Activated CD4-positive, alpha-beta T cell treated with anti-CD3 and anti-CD28 coated beads, Interleukin-2, amount 50 U/mL, for 24 hours (primary cell): ENCODE results near the gene MLH3.

Source experiments
- DNase-seq, 2 donors: peaks; one replicate each; pipeline ENCODE4 v3.0.0-alpha.2; 2020; ENCODE audit warnings: low read depth in 1 of 2, low spot score in 1 of 2

Gene MLH3

DNA sequence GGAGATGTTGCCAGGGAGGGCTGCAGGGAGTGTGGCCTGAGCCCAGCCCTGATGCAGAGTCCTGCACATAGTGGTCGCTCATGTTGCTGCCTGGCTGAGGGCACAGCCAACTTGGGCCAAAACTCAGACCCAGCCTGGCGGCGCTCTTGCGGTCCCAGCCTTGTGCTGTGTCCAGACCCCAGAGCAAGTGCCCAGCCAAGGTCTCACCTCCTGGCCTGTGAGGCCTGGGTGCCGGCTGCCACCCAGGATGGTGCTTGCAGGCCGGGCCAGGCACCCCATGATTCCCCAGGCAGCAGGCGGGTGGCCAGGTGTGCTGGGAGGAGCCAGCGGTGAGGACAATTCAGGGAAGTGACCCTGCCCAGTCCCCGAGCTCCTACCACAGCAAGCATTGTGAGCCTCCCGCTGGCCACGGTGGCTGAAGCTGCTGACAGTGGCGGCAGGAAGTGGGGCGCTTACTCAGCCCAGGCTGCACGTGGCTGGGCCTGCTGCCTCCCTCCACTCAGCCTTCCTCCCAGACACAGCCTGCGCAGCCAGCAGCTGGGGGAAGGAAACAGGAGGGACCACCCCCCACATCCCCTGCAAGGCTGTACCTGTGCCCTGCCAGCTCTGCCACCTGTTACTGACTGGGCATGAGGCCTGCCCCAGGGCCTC lies 78.1 kb downstream of the MLH3 start:
- no peak for DNase-seq

GRCh38 chr14:74968811-74969210 lies 82.5 kb downstream of the MLH3 start:
- DNase-seq: no peak

GRCh38 chr14:74965486-74966153 lies 85.6 kb downstream of the MLH3 start:
- no peak for DNase-seq

DNA sequence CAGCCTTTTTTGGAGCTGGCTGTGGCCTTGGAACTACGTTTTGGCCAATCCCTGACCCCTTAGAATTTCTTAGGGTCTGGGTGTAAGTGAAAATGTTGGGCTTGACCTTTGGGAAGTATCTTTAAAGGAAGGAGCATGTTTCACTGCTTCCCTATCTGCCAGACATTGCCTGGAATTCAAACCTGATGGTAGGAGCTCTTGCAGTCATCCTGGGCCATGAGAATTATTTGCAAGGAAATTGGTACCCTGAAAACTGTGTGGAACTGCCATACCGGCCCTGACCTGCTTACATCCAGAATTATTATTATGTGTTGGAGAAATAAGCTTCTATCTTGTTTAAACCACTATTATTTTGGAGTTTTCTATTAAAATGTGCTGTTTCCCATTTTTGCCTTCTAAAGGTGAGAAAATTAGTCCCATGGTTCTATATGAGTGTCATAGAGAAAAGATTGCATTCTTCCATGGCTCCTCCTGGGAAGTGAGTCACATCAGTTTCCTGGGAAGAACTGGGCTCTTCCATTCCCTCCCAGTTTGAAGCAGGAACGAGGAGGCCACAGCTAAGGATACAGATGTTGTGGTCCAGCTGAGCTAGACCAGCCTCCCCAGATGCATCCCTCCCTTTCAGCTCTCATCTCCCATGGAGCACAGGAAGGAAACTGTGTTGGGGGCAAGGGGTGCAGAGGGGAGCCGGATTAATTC lies 86.3 kb downstream of the MLH3 start:
- no peak for DNase-seq
